A204.1 (cell line): ENCODE measurements around the gene GPR25.
"Not testable (repeated sequence)": the region's sequence is repeated elsewhere in the genome, so short reads cannot be mapped to it uniquely, and the experiment has no call there.

Source experiments
- FAIRE-seq: peaks from 2 replicates; lab custom pipeline; 2012; peaks lifted over from hg19 to GRCh38; lab: Jason Lieb, UNC

Gene GPR25

DNA sequence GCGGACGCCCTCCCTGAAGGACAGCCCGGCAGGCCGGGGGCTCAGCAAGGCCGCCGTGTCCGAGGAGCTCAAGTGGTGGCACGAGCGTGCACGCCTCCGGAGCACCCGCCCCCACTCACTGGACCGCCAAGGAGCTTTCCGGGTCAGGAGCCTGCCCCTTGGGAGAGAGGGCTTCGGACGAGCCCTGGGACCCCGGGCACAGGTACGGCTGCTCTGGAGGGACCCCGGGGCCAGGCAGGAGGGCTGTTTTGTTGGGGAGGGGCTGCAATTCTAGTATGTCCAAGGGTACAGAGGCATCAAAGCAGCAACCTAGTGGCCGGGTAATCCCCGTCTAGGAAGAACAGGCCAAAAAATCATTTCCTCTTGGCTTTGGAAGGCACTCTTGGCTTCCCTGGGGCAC lies 39.2 kb downstream of the GPR25 start:
- not testable (repeated sequence) for FAIRE-seq

DNA sequence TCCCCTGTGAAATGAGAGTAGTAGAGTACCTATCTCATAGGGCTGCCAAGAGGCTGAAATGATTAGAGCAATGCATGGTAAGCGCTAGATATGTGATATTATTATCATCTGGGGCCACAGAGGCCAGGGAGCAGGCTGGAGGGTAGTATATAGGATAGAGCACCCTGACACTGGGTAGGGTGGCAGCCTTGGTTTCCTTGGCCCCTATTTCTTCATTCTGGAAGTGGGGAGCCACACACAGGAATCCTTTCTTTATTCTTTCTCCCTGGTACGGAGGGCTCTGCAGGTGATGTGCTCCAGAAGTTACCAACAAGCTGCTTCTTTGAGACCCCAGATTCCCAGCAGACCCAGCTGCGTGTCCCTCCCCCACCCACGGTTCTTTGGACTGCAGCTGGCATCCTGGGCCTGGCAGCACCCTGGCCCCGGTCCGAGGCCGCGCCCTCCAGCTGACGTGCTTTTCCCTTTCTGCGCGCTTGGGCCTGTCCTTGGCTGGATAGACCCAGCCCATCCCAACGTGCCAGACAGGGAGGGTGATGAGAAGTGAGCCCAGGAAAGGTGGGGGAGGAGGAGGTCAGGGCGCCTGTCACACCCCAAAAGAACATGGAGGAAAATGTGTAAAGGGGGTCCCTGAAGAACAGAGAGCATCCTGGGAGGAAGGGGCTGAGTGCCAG lies 40.1 kb downstream of the GPR25 start:
- no peak for FAIRE-seq

DNA sequence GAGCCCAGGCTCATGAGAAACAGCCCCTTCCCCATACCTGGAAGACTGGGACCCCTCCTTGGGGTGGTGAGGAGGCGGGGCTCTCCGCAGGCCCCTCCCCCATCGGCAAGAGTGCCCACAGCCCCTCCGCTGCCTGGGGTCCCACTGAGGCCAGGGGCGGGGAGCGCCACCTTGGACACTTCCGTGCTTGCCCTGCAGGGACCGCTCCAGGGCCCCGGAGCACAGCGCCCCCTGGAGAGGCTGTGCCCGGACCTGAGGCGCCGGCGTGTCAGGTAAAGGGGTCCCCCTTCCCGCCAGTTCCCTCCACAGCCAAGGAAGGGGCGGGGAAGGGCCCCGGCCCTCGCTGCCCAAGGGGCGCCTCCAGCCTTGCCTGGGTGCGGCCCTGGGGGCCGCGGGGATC lies 43.4 kb downstream of the GPR25 start:
- no peak for FAIRE-seq

DNA sequence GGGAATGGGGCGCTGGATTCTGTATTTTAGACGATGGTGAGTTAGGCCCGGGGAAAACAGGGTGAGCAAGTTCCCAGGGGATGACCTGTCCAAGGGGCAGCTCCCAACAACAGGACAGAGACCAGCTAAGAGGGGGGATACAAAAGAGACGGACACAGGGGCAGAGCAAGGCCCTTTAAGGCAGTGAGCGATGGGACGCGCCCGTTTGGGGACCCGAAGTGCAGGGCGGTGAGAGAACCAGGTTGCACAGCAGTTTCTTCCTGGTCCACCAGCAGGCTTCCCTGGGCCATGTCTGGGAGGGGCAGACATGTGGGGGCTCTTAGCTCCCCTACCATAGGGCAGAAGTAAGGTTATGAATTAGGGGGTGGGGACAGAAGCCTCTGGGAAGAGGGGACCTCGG lies 43.9 kb downstream of the GPR25 start:
- FAIRE-seq = no peak

DNA sequence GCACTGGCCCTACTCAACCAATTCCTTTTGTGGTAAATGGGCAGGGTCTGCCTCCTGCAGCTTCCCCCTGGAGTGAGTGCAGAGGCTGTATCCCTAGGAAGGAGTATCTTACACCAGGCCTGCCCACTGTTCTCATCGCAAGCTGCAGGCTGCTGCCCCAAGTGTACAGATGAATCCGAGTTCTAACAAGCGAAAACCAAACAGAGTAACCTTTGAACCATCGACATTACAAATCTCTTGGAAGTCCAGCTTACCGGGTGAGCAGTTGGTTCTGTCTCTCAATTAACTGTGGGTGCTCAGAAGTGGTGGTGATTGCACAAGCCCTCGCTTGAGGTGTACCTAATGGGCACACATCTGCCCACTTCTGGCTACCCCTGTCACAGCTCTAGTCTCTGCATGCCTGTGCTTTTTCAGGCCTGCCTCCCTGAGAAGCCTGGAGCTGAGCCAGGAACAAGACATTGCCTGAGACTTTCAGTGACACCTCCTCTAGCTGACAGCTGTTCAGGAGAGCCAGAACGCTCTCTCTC lies 44.6 kb downstream of the GPR25 start:
- no peak for FAIRE-seq

DNA sequence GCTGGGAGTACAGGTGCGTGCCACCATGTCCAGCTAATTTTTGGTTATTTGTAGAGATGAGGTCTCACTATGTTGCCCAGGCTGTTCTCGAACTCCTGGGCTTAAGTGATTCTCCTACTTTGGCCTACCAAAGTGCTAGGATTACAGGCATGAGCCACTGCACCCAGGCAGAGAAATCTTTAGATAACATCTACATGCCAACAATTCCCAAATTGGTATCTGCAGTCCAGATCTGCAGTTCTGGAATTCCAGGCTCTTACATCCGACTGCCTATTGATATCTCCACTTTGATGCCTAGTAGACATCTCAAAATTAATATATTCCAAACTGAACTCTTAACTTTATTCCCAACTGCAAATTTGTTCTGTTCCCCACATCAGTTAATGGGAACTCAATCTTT lies 45.2 kb downstream of the GPR25 start:
- no peak for FAIRE-seq

DNA sequence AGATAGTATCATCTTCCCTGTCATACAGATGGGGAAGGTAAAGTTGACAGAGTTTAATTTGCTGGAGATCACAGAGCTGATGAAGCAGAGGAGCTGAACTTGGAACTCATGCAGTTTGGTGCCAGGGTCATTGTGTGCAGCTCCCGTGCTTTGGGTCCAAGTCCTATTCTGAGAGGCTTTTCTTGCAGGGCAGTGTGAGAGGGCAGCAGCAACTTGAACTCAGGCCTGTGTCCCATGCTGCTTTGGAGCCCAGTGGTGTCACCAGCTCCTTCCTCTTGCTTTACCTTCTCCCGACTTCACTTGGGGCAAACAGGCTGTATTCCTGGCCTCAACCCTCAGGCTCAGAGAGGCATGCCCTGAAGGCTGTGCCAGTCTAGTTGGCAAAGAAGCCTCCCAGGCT lies 46.6 kb downstream of the GPR25 start:
- no peak for FAIRE-seq

DNA sequence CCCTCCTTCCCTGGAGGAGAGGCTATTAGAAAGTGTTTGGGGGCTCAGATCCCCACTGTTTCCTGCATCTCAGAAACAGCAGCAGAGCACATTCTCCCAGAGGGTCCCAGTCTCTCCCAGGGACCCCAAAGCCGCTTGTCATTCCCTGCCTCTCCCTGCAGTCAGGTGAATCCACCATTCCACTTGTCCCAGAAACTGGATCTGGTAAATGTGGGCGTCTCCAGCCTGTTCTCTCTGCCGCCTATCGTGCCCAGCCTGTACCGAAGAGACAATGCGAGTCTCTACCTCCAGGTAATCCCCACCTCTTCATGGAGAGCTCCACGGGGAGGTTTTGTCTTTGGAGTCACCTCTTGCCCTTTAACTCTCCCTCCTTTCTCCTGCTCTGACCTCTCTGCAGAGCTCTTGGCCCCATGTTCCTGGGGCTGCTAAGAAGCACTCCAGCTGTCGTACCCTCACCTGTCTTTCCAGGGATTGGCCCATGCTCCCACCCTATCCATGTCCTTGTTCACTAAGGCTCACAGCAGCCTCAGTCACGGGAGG lies 48.9 kb downstream of the GPR25 start:
- FAIRE-seq = no peak

DNA sequence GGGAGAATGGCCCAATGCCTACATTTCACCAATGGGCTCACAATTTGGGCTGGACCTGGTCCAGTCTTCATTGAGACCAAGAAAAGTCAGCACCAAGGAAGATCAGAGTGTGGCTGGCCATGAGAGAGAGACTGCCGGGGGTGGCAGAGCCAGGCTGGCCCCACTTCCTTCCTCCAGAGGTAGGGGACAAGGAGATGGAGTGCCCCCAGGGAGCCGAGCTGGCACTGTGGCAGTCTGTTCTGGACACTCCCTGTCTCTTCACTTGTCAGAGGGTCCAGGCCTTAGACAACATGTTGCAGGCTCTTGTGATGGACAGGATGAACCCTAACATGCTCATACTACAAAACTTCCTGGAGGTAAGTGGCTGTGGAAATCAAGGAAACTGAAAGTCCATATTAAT lies 49.6 kb downstream of the GPR25 start:
- no peak for FAIRE-seq

DNA sequence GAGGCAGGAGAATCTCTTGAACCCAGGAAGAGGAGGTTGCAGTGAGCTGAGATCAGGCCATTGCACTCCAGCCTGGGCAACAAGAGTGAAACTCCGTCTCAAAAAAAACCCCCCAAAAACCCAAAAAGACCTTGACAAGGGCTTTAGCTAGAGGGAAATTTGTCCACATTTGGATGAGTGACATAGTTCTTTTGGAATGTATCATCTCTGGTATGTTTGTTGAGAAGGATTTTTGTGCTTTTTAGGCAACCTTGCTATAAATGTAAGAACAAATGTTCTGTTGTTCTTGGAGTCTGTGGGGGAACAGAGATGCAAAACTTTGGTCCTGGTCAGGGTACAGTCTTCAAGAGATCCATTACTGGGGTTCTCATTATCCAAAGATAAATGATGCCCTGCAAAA lies 50.8 kb downstream of the GPR25 start:
- FAIRE-seq = no peak
